HG02798 (cell line): ENCODE data around the gene OLFML2A.
"Not testable (repeated sequence)": the region's sequence is repeated elsewhere in the genome, so short reads cannot be mapped to it uniquely, and the experiment has no call there.

Experiments used
- ATAC-seq: cut with Tn5 transposase; IDR thresholded peaks from one replicate; pipeline ENCODE4 v1.9.1; 2021; ENCODE audit warnings: mild to moderate bottlenecking; ENCODE audit not compliant: unreplicated experiment, poor library complexity

Gene OLFML2A

GRCh38 chr9:124776954-124777648 lies at the start of gene OLFML2A:
Gene OLFML2A (plus strand): TSS chr9:124777133. CDS start chr9:124777271, 138 bp downstream.
- ATAC-seq: no peak

DNA sequence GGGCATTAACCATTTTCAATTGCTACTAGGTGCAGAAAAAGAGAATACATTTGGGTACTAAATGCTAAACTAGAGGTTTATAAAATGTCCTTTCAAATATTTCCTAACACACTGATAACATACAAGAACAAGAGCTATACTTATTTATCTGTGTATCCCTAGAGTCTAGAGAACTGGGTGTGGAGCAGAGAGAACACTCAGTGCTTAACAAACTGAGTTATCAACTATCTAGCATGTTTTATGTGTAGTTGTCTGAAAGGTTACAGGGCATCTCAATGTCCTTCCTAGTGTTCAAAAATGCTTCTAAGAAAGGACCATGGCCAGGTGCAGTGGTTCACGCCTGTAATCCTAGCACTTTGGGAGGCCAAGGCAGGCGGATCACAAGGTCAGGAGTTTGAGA lies 46.2 kb upstream of the OLFML2A start:
- no peak for ATAC-seq

DNA sequence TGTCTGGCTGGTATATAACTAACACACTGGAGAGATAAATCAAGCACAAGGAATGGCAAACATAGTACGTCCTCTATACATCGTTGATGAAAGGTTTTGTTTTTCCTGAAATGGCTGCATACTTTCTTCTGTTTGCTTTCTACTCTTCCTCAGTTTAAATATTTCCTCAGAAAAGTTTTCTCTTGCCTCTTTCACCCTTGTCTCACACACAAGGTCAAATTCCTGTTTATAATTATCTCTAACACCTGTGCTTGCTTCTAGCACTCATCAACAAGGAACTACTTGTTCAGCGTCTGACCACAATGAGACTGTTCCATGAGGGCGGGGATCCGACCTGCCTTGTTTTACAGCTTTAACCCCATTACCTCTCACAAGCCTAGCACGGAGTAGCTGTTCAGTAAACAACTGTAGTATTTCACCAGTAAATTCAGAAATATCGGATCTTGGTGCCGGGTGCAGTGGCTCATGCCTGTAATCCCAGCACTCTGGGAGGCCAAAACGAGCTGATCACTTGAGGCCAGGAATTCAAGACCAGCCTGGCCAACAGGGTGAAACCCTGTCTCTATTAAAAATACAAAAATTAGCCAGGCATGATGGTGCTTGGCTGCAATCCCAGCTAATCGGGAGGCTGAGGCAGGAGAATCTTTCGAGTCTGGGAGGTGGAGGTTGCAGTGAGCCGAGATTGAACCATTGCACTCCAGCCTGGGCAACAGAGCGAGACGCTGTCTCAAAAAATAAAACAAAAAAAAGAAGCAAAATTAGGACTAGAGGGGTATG lies 42.8 kb upstream of the OLFML2A start:
- no peak for ATAC-seq

DNA sequence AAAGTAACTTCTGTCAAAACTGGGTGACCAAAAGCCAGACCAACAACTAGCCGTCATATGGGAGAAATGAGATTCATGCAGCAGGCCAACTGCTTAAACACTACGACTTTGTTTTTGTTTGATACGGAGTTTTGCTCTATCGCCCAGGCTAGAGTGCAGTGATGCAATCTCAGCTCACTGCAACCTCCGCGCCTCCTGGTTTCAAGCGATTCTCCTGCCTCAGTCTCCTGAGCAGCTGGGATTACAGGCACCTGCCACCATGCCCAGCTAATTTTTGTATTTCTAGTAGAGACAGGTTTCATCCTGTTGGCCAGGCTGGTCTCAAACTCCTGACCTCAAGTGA lies 42.2 kb upstream of the OLFML2A start:
- ATAC-seq: not testable (repeated sequence)

- no peak for ATAC-seq
Observed at GRCh38 chr9:124735121-124735520, 41.8 kb upstream of the OLFML2A start.

DNA sequence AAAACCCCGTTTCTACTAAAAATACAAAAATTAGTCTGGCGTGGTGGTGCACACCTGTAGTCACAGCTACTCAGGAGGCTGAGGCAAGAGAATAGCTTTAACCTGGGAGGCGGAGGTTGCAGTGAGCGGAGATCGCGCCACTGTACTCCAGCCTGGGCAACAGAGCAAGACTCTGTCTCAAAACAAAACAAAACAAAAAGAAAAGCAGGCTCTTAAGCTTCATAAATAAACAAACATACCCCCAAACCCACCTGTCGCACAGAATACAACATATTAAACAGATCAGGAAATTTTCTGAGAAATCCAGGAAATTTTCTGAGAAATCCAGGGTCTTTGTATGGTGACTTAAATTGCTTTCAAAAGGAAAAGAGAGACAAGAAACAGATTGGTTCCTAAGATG lies 38.9 kb upstream of the OLFML2A start:
- not testable (repeated sequence) for ATAC-seq

GRCh38 chr9:124739360-124739759 lies 37.6 kb upstream of the OLFML2A start:
- ATAC-seq: no peak

DNA sequence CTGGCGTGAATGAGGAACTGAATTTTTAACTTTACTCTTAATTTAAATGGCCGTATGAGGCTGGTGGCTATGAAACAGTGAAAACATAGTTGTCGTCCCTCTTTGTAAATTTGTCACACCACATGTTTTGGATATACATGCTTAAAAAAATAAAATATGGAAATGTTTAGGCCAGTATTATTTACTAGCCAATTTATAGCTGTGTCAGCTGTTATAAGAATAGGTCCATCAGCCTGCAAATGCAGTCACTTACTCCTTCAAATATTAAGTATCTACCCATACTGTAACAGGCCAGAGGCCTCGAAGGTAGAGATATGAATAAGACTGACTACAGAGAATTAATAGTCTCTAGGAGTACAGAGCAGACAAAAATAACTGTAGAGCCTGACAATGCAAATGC lies 35.8 kb upstream of the OLFML2A start:
- ATAC-seq: no peak

DNA sequence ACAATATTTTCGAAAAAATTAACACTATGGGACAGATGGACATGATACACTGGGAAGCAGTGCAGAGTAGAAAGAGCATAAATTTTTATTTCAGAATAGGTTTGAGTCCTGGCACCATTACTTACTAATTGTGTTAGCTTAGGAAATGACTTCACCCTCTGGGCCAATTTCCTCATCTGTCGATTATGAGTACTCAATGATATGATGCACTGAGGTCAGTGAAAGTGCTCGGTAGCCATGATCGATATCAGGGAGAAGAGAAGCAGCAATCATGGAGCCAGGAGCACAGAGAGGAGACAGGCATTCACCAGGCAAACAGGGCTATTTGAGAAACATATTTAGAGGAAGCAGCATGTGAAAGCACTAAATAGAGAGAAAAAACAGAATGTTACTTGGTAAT lies 35.3 kb upstream of the OLFML2A start:
- ATAC-seq: no peak

GRCh38 chr9:124742940-124743339 lies 34.0 kb upstream of the OLFML2A start:
- no peak for ATAC-seq

DNA sequence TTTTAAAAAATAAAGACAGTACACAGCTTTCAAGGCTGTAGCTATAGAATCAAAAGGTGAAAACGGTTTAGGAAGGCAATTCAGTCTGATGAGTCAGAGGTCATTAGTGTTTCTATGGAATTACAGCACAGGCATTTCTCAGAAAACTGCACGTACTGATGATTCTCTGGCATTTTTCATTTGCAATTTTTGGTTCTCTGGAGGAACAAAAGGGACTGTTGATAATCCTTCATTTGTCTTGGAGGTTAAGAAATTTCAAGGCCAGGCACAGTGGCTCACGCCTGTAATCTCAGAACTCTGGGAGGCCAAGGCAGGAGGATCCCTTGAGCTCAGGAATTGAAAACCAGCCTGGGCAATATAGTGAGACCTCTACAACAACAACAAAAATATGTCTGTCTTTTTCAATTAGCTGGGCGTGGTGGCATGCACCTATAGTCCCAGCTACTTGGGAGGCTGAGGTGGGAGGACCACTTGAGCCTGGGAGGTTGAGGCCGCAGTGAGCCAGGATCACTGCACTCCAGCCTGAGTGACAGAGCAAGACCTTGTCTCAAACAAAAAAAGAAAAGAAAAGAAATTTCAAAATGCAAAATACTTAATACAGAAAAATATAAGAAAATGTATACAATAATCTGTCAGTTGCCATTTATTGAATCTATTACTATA lies 33.1 kb upstream of the OLFML2A start:
- ATAC-seq: no peak

DNA sequence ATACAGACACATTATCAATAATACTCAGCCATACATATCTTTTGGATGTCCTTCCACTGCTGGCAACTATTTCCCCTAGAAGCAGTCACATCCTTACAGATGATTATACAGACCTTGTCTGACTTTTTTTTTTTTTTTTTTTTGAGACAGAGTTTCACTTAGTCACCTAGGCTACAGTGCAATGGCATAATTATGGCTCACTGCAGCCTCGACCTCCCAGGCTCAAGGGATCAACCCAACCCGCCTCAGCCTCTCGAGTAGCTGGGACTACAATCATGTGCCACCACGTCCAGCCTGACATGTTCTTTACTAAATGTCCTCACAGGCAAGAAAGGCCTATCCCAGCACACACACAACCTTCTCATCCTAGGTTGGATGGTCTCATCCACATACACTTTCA lies 29.9 kb upstream of the OLFML2A start:
- no peak for ATAC-seq

- ATAC-seq: no peak
Observed at GRCh38 chr9:124749284-124749683, 27.6 kb upstream of the OLFML2A start.

DNA sequence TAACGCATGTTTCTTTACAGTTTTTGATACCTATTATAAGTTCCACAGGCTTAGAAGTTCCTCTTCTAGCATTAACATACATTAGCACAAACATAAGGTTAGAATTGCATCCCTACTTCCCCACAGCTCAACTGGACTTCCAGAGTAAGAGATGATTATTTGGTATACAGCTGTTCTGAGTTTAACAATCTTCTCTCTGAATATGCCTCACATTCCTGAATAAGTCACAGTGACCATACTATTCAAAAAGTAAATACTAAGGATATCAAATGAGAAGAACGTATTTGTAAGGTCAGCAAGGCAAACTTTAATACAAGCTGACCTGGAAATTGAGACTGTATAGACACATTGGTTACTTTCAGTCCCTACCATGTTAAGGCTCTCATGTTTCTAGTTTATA lies 27.2 kb upstream of the OLFML2A start:
- ATAC-seq: no peak

- no peak for ATAC-seq
Observed at GRCh38 chr9:124752967-124753366, 24.0 kb upstream of the OLFML2A start.

- no peak for ATAC-seq
Observed at GRCh38 chr9:124754289-124754688, 22.6 kb upstream of the OLFML2A start.

- no peak for ATAC-seq
Observed at GRCh38 chr9:124755061-124755460, 21.9 kb upstream of the OLFML2A start.

DNA sequence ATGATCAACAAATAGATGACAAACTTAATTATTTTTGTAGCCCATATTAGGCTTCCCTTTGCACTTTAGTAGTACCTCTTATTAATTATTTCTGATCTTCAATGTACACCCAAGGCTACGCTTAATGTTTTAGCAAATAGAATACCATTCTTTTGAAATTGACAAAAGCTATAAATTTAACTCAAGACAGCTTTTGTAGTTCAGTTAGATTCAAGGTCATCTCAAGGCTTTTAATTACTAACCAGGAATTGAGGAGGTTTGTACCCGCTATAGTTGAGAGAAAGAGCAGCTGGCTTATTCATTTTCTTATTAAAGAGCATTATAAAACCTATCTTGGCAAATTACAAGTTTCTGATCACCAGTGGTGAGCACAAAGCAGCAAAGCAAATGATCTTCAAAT lies 20.9 kb upstream of the OLFML2A start:
- no peak for ATAC-seq

DNA sequence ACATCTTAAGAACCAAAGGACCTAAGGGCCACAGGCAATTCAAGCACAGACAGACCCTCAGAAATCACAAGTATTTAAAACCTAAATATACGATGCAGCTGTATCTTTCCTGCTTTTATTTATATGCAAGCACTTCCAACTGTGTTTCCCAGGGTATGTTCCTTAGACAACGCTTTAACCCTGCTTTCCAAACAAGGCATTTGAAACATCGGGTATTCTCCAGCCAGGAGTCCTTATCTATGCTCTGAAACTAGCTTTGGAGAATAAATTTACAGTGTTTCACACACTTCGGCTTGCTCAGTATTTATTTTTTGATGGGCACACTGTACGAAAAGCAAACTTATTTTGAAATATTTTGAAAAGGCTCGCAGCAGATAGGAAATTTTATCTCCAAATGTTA lies 19.3 kb upstream of the OLFML2A start:
- ATAC-seq: no peak

DNA sequence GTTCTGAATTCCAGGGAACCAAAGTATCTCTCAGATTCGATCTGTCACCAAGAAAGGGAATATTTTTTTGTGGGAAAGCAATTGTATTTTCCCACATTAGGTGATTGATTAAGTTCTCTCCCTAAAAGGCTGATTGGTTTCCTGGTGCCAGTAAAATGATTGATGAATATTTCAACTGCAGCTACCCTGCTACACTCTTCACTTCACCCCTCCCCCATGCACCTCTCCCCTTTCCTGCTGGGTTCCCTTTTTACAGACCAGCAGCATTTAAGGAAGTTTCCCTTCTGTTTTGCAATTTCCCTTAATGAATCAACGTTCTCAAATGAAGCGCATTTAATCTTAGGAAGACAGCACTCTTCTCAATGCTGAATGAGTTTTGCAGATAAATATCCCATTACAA lies 18.9 kb upstream of the OLFML2A start:
- ATAC-seq: no peak

GRCh38 chr9:124758691-124759090 lies 18.2 kb upstream of the OLFML2A start:
- no peak for ATAC-seq
